Duodenal mucosa (tissue), 2 donors: ENCODE data around the gene ASIC2.

Experiments used
- H3K27ac ChIP-seq: one replicate; pipeline ENCODE4 v1.7.0; 2013; ENCODE audit warnings: low read depth, low read length
- H3K27me3 ChIP-seq, 2 donors: one replicate each; pipeline ENCODE4 v1.7.0; 2013; ENCODE audit warnings: low read length in 2 of 2, control low read depth in 1 of 2; ENCODE audit not compliant: insufficient read depth in 2 of 2, control insufficient read depth in 1 of 2
- H3K36me3 ChIP-seq, 2 donors: one replicate each; pipeline ENCODE4 v1.7.0; 2013; ENCODE audit warnings: low read length in 2 of 2, control low read depth in 1 of 2; ENCODE audit not compliant: insufficient read depth in 2 of 2, control insufficient read depth in 1 of 2
- H3K4me1 ChIP-seq, 2 donors: one replicate each; pipeline ENCODE4 v1.7.0; 2013; ENCODE audit warnings: low read length in 2 of 2, control low read depth in 1 of 2; ENCODE audit not compliant: insufficient read depth in 2 of 2, control insufficient read depth in 1 of 2
- H3K4me3 ChIP-seq, 2 donors: one replicate each; pipeline ENCODE4 v1.7.0; 2013; ENCODE audit warnings: low read length in 2 of 2, low read depth in 1 of 2
- H3K9ac ChIP-seq, 2 donors: one replicate each; pipeline ENCODE4 v1.7.0; 2013; ENCODE audit warnings: low read length in 2 of 2, low read depth in 1 of 2
- H3K9me3 ChIP-seq, 2 donors: one replicate each; pipeline ENCODE4 v1.7.0; 2013; ENCODE audit warnings: low read length in 2 of 2, control low read depth in 1 of 2; ENCODE audit not compliant: control insufficient read depth in 1 of 2

ASIC2 gene

GRCh38 chr17:33210285-33210684 is 82.8 kb downstream of the ASIC2 start:
- Histone ChIP-seq H3K27me3 (no peaks in the 10 kb centered on the region), H3K27ac (no peak overlapping the region), H3K4me1 (no peaks in the 10 kb centered on the region), H3K4me3 (no peak overlapping the region), H3K9me3 (no peaks in the 10 kb centered on the region), H3K9ac (no peak overlapping the region), H3K36me3 (no peaks in the 10 kb centered on the region)

- Histone ChIP-seq H3K4me1 (no peaks in the 10 kb centered on the region), H3K27me3 (no peaks in the 10 kb centered on the region), H3K9ac (no peak overlapping the region), H3K27ac (no peak overlapping the region), H3K9me3 (no peaks in the 10 kb centered on the region), H3K36me3 (no peaks in the 10 kb centered on the region), H3K4me3 (no peak overlapping the region)
These were observed 83.4 kb downstream of the ASIC2 start for GRCh38 chr17:33209671-33210070.

- no peak overlapping the region for H3K9ac ChIP-seq
These were observed 85.9 kb downstream of the ASIC2 start for GRCh38 chr17:33207231-33207630.

GRCh38 chr17:33205552-33205951 is 87.5 kb downstream of the ASIC2 start:
- Histone ChIP-seq H3K36me3 (no peaks in the 10 kb centered on the region), H3K27me3 (no peaks in the 10 kb centered on the region), H3K4me3 (no peak overlapping the region), H3K9me3 (no peaks in the 10 kb centered on the region), H3K9ac (no peak overlapping the region), H3K4me1 (peaks cover 0 to 4% of the 10 kb centered on the region in 2 donors), H3K27ac (no peak overlapping the region)

More at GRCh38 chr17:33207231-33207630, 85.9 kb downstream of the ASIC2 start:
- Histone ChIP-seq H3K36me3 (no peaks in the 10 kb centered on the region), H3K9me3 (no peaks in the 10 kb centered on the region), H3K27me3 (no peaks in the 10 kb centered on the region), H3K27ac (no peak overlapping the region), H3K4me3 (no peak overlapping the region), H3K4me1 (no peaks in the 10 kb centered on the region)

- Histone ChIP-seq H3K9me3 (no peaks in the 10 kb centered on the region), H3K27ac (no peak overlapping the region), H3K4me1 (peaks cover 7 to 8% of the 10 kb centered on the region in 2 donors), H3K36me3 (no peaks in the 10 kb centered on the region), H3K4me3 (no peak overlapping the region), H3K9ac (no peak overlapping the region), H3K27me3 (no peaks in the 10 kb centered on the region)
These were observed 88.4 kb downstream of the ASIC2 start for GRCh38 chr17:33204701-33205100.

- H3K27me3 ChIP-seq = no peaks in the 10 kb centered on the region
- no peaks in the 10 kb centered on the region for H3K9me3 ChIP-seq
- H3K4me1 ChIP-seq = peaks cover 8 to 12% of the 10 kb centered on the region in 2 donors
- no peak overlapping the region for H3K9ac ChIP-seq
- no peak overlapping the region for H3K4me3 ChIP-seq
- H3K27ac ChIP-seq = no peak overlapping the region
- no peaks in the 10 kb centered on the region for H3K36me3 ChIP-seq
These were observed 88.9 kb downstream of the ASIC2 start for GRCh38 chr17:33204156-33204555.

GRCh38 chr17:33202796-33203495 is 90.1 kb downstream of the ASIC2 start:
- Histone ChIP-seq H3K9me3 (no peaks in the 10 kb centered on the region), H3K4me1 (peaks cover 17 to 21% of the 10 kb centered on the region in 2 donors), H3K4me3 (no peak overlapping the region), H3K27ac (no peak overlapping the region), H3K36me3 (no peaks in the 10 kb centered on the region), H3K9ac (no peak overlapping the region), H3K27me3 (no peaks in the 10 kb centered on the region)

- Histone ChIP-seq H3K4me3 (no peak overlapping the region), H3K27me3 (no peaks in the 10 kb centered on the region)
These were observed 91.1 kb downstream of the ASIC2 start for GRCh38 chr17:33202021-33202420.

GRCh38 chr17:33201283-33201682 is 91.8 kb downstream of the ASIC2 start:
- Histone ChIP-seq H3K4me1 (peaks cover 17 to 21% of the 10 kb centered on the region in 2 donors), H3K9ac (no peak overlapping the region), H3K27me3 (no peaks in the 10 kb centered on the region), H3K36me3 (no peaks in the 10 kb centered on the region), H3K27ac (no peak overlapping the region), H3K9me3 (no peaks in the 10 kb centered on the region), H3K4me3 (no peak overlapping the region)

More at GRCh38 chr17:33202021-33202420, 91.1 kb downstream of the ASIC2 start:
- Histone ChIP-seq H3K9ac (no peak overlapping the region), H3K36me3 (no peaks in the 10 kb centered on the region), H3K4me1 (peaks cover 17 to 21% of the 10 kb centered on the region in 2 donors), H3K9me3 (no peaks in the 10 kb centered on the region), H3K27ac (no peak overlapping the region)

- Histone ChIP-seq H3K27ac (no peak overlapping the region), H3K27me3 (no peaks in the 10 kb centered on the region), H3K4me1 (peaks cover 17 to 21% of the 10 kb centered on the region in 2 donors), H3K9me3 (no peaks in the 10 kb centered on the region), H3K9ac (no peak overlapping the region), H3K4me3 (no peak overlapping the region), H3K36me3 (no peaks in the 10 kb centered on the region)
These were observed 92.5 kb downstream of the ASIC2 start for GRCh38 chr17:33200587-33200986.
